ENCODE data around the gene SLC7A8.

SLC7A8 gene

GRCh38 chr14:23164250-23164649 lies 19.2 kb downstream of the SLC7A8 start:
- TF ChIP-seq, protein P1, sequence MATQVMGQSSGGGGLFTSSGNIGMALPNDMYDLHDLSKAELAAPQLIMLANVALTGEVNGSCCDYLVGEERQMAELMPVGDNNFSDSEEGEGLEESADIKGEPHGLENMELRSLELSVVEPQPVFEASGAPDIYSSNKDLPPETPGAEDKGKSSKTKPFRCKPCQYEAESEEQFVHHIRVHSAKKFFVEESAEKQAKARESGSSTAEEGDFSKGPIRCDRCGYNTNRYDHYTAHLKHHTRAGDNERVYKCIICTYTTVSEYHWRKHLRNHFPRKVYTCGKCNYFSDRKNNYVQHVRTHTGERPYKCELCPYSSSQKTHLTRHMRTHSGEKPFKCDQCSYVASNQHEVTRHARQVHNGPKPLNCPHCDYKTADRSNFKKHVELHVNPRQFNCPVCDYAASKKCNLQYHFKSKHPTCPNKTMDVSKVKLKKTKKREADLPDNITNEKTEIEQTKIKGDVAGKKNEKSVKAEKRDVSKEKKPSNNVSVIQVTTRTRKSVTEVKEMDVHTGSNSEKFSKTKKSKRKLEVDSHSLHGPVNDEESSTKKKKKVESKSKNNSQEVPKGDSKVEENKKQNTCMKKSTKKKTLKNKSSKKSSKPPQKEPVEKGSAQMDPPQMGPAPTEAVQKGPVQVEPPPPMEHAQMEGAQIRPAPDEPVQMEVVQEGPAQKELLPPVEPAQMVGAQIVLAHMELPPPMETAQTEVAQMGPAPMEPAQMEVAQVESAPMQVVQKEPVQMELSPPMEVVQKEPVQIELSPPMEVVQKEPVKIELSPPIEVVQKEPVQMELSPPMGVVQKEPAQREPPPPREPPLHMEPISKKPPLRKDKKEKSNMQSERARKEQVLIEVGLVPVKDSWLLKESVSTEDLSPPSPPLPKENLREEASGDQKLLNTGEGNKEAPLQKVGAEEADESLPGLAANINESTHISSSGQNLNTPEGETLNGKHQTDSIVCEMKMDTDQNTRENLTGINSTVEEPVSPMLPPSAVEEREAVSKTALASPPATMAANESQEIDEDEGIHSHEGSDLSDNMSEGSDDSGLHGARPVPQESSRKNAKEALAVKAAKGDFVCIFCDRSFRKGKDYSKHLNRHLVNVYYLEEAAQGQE (IDR thresholded peaks at IDR 0.05; ENCODE audit: insufficient read depth in 1 of 2, low read depth in 2 of 2, low read length in 2 of 2): no peak
- no peak for TF ChIP-seq TAF1 (IDR thresholded peaks at IDR 0.05; ENCODE audit: borderline replicate concordance, insufficient read depth, low read length)
- no peak for TF ChIP-seq POLR2AphosphoS5 (IDR thresholded peaks at IDR 0.05; ENCODE audit: low read depth, low read length)
- no peak for TF ChIP-seq SIN3A (IDR thresholded peaks at IDR 0.05; ENCODE audit: borderline replicate concordance, insufficient read depth, low read length)
- TF ChIP-seq FOXP2 (optimal IDR thresholded peaks at IDR 0.05; ENCODE audit: borderline replicate concordance, extremely low read depth, extremely low read length, insufficient read depth): no peak

- TF ChIP-seq, protein P1 (IDR thresholded peaks at IDR 0.05; ENCODE audit: insufficient read depth in 1 of 2, low read depth in 2 of 2, low read length in 2 of 2): no peak
- no peak for TF ChIP-seq TAF1 (IDR thresholded peaks at IDR 0.05; ENCODE audit: borderline replicate concordance, insufficient read depth, low read length)
Measured at GRCh38 chr14:23163830-23164229, 19.6 kb downstream of the SLC7A8 start.

DNA sequence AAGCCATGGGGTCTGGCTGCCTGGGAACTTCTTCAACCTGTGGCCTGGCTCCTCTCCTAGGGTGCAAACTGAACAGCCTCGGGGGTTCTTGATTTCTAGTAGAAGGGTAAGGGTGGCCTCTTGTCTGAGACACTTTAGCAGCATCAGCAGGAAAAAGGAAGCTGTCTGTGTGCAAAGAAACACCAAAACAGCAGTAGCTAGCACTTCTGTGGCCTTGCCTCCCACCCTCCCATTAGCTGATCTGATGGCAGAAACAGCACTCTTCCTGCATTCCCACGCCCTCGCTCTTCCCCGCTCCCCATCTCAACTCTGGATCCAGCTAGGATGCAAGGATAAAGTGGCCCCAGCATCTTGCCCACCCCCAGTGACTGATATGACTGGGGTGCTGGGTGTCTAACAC lies 20.7 kb downstream of the SLC7A8 start:
- TF ChIP-seq TAF1 (IDR thresholded peaks at IDR 0.05; ENCODE audit: borderline replicate concordance, insufficient read depth, low read length): no peak
- TF ChIP-seq POLR2AphosphoS5 (IDR thresholded peaks at IDR 0.05; ENCODE audit: low read depth, low read length): no peak
- TF ChIP-seq, protein P1 (IDR thresholded peaks at IDR 0.05; ENCODE audit: insufficient read depth in 1 of 2, low read depth in 2 of 2, low read length in 2 of 2): no peak
- no peak for TF ChIP-seq SIN3A (IDR thresholded peaks at IDR 0.05; ENCODE audit: borderline replicate concordance, insufficient read depth, low read length)
- TF ChIP-seq FOXP2 (optimal IDR thresholded peaks at IDR 0.05; ENCODE audit: borderline replicate concordance, extremely low read depth, extremely low read length, insufficient read depth): no peak

GRCh38 chr14:23162005-23162404 lies 21.5 kb downstream of the SLC7A8 start:
- TF ChIP-seq SIN3A (IDR thresholded peaks at IDR 0.05; ENCODE audit: borderline replicate concordance, insufficient read depth, low read length): no peak
- TF ChIP-seq FOXP2 (optimal IDR thresholded peaks at IDR 0.05; ENCODE audit: borderline replicate concordance, extremely low read depth, extremely low read length, insufficient read depth): no peak

DNA sequence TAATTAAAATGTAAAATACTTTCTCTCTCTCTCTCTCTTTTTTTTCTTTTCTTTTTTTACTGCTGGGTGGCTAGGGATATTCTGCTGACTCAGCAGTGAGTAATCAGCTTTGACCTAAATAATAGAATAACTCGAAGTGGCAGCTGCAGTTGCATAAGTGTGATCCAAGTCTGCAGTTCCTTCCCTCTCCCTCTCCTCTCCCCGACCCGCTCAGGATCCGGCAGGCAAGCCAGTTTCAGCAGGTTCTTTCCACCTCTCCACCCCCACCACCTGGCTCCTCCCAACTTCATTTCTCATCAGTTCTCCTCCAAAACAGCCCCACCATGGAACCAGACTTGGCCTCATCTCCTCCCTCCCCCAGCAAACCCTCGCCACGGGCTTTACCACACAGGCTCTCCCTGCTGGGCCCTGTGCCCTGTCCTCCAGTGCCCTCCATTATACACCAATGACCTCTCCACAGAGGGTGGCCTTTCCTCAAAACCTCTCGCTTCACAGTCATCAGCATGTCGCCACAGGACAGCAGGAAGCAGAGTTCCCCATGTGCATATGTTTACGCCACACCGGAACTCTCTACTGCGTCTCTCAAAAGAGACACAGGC lies 22.4 kb downstream of the SLC7A8 start:
- TF ChIP-seq FOXP2 (optimal IDR thresholded peaks at IDR 0.05; ENCODE audit: borderline replicate concordance, extremely low read depth, extremely low read length, insufficient read depth) (no peak), TAF1 (IDR thresholded peaks at IDR 0.05; ENCODE audit: borderline replicate concordance, insufficient read depth, low read length) (no peak), SIN3A (IDR thresholded peaks at IDR 0.05; ENCODE audit: borderline replicate concordance, insufficient read depth, low read length) (no peak), POLR2AphosphoS5 (IDR thresholded peaks at IDR 0.05; ENCODE audit: low read depth, low read length) (no peak)
- TF ChIP-seq, protein P1 (IDR thresholded peaks at IDR 0.05; ENCODE audit: insufficient read depth in 1 of 2, low read depth in 2 of 2, low read length in 2 of 2): no peak

All from PFSK-1 (cell line).